GM21528 (cell line): Measurements from ENCODE around the gene SMAD7.
"Not testable (repeated sequence)": the region's sequence is repeated elsewhere in the genome, so short reads cannot be mapped to it uniquely, and the experiment has no call there.

Experiments used
- ATAC-seq: cut with Tn5 transposase; IDR thresholded peaks from one replicate; pipeline ENCODE4 v1.9.1; 2021; ENCODE audit warnings: mild to moderate bottlenecking, moderate library complexity; ENCODE audit not compliant: unreplicated experiment, low FRiP score

SMAD7 gene

DNA sequence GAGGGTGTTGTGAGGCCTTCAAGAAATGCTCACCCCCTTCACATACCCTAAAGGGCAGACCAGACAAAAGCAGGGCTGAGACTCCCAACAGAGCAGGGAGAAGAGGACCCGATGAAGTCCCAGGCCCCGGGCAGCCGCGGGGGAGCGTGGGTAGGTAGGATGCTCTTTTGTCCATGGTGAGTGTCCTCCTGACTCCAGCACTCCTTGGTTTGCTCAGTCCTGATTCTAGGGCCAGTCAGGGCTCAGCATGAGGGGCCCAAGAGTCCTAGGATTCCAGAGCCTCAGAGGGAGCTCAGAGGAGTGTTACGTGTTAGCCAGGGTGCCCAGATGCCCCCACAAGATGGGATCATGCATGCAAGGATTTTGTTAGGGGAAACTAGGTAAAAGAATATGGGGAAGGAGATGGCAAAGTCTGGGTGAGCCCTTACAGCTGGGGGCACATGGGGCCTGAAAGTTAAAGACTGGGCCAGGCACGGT is 64.8 kb downstream of the SMAD7 start:
- ATAC-seq = no peak

DNA sequence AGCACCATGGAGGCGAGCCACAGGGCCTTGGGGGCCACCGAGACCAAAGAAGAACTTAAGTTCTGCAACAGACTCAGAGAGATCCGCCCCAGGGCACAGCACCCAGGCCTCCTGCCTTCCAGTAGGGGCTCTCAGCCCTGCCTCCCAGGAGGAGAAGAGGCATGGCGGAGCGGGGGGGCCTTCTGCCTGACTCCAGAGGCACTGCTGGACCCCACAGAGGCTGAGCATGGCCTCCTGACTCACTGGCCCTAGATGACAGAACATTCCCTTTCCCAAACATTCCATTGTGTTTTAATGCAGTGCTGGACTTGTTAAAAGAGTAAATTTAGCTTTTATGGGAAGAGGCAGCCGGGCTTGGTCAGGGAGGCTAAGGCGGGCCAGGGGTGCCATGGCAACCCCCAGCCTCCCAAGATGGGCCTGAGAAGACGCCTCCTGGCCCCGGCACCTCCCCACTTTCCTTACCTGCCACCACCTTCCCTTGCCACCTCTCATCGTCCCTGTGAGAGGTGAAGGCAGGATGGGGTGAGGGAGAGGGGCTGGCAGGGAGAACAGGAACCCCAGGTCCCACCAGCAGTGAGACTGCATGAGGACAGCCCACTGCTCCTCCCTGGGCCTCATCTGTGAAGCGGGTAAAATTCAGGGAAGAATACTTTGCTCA is 65.4 kb downstream of the SMAD7 start:
- ATAC-seq = no peak

DNA sequence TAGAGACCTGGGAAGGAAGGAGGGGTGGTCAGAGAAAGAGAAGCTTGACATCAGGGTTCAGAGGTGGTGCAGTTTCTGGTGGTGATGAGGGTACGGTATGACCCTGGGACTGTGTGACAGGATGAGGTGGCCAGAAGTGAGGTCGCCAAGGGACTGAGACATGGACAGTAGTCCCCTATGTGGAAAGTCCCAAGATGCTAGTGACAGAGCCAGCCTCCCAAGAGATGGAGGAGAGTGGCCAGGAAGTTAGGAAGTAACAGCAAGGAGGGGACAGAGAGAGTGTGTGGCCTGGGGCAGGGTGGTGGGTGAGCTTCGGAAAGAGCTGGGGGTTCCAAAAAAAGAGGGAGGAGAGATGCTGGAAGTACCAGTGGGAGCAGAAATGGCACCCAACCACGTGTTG is 66.0 kb downstream of the SMAD7 start:
- no peak for ATAC-seq

- no peak for ATAC-seq
Measured at GRCh38 chr18:48884306-48884705, 66.5 kb downstream of the SMAD7 start.

- no peak for ATAC-seq
Measured at GRCh38 chr18:48882379-48882778, 68.4 kb downstream of the SMAD7 start.

DNA sequence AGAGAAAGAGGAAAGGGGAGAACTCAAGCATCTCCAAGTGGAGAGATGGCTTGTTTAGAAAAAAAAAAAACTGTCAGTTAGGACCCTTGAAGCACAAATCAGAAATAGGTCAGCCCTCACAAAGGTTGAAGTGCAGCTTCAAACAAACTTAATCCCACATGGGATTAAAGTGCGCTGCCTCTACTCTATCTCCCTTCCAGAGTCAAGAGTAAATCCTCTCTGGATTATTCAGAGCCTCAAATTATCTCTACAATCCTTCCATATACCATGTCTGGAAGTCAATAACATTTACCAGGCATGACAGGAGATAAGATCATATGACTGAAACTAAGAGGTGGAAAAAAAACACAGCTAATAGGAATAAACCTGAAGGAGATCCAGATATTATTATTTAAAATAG is 69.8 kb downstream of the SMAD7 start:
- ATAC-seq = no peak

GRCh38 chr18:48879008-48879431 is 71.7 kb downstream of the SMAD7 start:
- ATAC-seq = no peak

- ATAC-seq = no peak
Measured at GRCh38 chr18:48878471-48878870, 72.3 kb downstream of the SMAD7 start.

GRCh38 chr18:48877941-48878340 is 72.8 kb downstream of the SMAD7 start:
- no peak for ATAC-seq

GRCh38 chr18:48876590-48876989 is 74.2 kb downstream of the SMAD7 start:
- no peak for ATAC-seq

DNA sequence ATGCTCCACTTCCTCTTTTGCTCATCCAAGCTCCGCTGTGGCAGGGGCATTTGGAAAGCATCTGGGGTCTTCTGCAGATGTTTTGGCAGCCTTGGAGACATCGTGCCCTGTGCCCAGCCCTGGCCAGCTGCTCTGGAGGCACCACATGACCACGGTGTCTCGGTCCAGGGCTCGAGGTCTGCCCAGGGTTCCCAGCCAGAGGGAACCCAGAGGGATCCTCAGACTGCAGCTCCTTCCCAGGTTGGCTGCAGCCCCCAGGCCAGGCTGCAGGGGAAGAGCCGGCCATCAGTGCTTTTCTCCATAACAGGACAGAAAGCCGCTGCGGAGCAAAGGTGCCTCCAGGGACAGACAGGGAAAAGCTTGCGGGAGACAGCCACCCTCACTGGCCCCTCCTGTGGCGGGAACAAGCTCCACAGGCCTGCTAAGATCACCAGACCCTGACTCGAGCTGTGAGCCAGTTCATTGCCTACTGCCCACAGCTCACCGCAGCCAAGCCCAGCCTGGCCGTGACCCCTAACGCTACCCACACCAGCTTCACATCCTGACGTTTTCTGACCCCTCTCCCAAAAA is 74.7 kb downstream of the SMAD7 start:
- ATAC-seq = no peak

DNA sequence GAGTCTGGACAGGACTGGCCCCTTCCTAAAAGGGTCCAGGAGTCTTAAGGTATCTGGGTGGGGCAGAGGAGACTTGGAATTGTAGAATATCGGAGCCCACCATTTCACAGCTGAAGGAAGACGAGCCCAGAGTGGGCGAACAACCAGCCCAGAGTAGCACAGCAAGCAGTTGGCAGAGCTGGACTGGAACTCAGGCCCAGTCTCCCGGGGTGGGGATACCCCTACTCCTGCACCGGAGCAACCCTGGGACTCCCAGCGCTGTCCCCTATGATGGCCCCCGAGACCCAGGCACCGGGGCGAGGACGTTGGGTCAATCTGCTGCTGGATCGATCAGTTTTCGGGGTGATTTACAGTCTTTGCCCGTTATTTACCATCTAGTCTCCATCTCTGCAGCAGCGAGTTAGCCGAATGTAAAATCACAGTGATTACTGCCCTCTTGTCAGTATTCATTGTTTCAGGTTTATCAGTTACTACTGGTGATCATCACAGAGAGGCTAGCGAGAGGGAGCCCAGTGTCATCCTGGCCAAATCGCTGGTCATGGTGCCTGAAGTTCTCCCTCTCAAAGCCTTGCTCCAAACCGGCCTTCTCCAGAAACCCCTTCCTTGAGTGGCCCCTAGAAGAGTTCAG is 75.3 kb downstream of the SMAD7 start:
- ATAC-seq = no peak

- ATAC-seq = no peak
Measured at GRCh38 chr18:48874701-48875162, 76.0 kb downstream of the SMAD7 start.

- ATAC-seq = no peak
Measured at GRCh38 chr18:48874233-48874632, 76.5 kb downstream of the SMAD7 start.

DNA sequence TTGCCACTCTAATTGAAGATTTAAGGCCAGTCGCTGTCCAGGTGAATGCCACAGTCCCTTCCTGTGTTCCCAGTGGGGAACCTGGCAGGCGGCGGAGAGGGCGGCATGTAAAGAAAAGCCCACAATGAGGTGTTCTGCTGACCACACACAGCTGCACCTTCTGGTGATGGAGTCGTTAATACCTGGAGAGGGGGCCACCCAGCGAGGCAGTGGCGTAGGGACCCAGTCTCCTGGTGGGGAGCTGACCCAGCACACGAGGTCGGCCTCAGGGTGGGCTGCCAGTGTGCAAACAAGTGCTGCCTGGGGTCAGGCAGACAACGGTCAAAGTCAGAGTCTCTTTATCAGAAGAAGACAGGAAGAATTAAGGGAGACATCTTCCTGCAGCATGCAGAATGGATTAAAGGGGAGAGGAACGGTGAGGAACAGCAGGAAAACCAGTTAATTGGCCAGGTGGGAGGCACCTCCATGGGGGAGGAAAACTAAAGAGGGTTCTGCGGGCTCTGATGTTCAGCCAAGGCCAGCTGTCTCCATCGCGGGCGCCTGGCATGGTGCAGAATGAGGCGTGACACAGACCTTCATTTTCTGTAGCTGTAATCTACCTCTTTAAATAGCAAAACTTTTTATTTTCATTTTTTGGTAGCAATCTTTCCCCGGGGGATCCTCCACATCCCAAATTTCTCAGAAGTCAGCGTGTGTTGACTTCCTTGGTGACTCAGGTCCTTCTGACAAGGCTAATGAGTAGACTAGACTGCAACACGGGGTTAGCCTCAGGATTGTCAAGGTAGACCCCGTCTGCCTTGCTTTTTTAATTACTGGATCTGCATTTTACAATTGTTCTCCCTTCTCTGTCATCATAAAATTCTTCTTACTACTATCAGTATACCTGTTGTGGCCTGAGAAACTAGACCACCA is 78.3 kb downstream of the SMAD7 start:
- no peak for ATAC-seq

- no peak for ATAC-seq
Measured at GRCh38 chr18:48871391-48872166, 79.2 kb downstream of the SMAD7 start.

DNA sequence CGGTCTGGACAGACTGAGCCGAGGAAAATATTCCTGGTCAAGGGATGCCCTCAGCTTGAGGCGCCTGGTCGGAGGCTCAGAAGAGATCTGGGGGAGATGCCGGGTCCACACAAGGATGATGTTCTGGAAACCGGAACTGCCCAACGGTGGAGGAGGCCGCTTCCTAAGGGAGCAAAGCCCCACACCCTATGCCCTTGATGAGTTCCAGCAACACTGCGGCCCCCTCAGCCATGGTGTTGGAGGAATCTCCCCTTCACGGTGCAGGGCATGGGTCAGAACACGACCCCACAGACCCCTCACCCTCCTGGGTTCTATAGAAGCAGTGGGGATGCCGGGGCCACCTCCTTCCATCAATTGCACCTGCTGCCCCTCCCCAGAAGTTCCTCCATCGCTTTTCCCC is 79.8 kb downstream of the SMAD7 start:
- not testable (repeated sequence) for ATAC-seq
